GM19099 (cell line): ENCODE measurements around the gene DHRS7C.

Source experiments
- POLR2A ChIP-seq: IDR thresholded peaks from 3 replicates; pipeline ENCODE4 v1.6.1; 2011; ENCODE audit warnings: low read depth; ENCODE audit not compliant: insufficient read length; ENCODE audit errors: extremely low read depth

Gene DHRS7C

GRCh38 chr17:9729034-9729650 is 62.2 kb downstream of the DHRS7C start:
- no peak for TF ChIP-seq POLR2A

DNA sequence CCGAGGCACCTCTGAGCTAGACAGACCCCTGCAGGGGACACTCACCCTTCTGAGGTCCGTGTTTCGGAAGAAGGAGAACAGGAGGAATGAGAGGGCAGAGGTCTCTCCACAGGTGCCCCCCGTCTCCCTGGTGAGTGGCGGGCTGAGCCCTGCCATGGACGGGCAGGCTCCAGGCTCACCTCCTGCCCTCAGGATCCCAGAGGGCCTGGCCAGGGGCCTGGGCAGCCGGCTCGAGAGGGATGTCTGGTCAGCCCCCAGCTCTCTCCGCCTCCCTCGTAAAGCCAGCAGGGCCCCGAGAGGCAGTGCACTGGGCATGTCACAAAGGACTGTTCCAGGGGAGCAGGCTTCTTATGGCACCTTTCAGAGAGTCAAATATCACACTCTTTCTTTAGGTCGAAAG is 62.8 kb downstream of the DHRS7C start:
- no peak for TF ChIP-seq POLR2A

DNA sequence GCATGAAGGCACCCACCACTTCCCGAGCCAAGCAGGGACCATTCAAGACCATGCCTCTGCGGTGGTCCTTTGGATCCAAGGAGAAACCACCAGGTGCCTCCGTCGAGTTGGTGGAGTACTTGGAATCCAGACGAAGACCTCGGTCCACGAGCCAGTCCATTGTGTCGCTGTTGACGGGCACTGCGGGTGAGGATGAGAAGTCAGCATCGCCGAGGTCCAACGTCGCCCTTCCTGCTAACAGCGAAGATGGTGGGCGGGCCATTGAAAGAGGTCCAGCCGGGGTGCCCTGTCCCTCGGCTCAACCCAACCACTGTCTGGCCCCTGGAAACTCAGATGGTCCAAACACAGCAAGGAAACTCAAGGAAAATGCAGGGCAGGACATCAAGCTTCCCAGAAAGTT is 63.4 kb downstream of the DHRS7C start:
- TF ChIP-seq POLR2A, result no peak

DNA sequence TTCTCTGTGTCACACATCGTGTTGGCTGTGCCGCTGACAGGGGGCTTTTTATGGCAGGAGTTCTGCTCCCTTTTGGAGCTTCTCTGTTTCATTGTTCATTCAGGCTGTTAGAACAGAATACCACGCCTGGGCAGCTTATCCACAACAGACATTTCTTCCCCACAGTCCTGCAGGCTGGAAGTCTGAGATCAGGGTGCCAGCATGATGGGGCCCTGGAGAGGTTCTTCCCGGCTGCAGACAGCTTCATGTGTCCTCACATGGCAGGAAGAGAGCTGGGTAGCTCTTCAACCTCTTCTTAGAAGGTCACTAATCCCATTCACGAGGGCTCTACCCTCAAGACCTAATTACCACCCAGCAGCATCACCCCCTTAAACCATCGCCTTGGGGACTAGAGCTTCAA is 65.1 kb downstream of the DHRS7C start:
- no peak for TF ChIP-seq POLR2A

DNA sequence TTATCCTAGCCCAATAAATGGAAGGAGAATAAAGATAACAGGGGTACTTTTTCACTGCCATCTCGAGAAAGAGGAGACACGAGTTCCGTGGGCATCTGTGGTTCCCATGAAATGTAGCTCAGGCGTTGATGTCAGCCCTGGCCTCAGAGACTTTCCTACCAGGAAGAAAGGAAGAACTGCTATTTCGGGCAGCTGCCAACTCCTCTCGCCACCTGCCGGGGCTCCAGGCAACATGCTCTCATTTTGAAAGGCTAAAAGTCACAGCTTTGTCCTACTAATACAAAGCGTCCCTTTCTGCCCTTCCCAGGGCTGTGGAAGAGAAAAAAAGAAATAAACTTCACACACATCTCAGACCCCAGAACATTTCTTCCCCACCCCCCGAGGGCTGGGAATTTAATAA is 65.8 kb downstream of the DHRS7C start:
- no peak for TF ChIP-seq POLR2A
